NCI-H2107 treated with DMSO at 0.1 percent for 48 hours (cell line): ENCODE measurements around the gene SLC38A8.

Source experiments
- DNase-seq: peaks from one replicate; lab custom pipeline; 2025; ENCODE audit not compliant: unreplicated experiment; lab: John Stamatoyannopoulos, UW

The SLC38A8 gene

GRCh38 chr16:84003038-84003437 lies 39.6 kb downstream of the SLC38A8 start:
- no peak for DNase-seq

- DNase-seq: no peak
Observed at GRCh38 chr16:84001726-84002125, 40.9 kb downstream of the SLC38A8 start.

- no peak for DNase-seq
Observed at GRCh38 chr16:84000989-84001642, 41.5 kb downstream of the SLC38A8 start.

GRCh38 chr16:83998091-83998490 lies 44.5 kb downstream of the SLC38A8 start:
- DNase-seq: no peak

- DNase-seq: no peak
Observed at GRCh38 chr16:83996481-83997252, 45.9 kb downstream of the SLC38A8 start.

GRCh38 chr16:83995754-83996153 lies 46.8 kb downstream of the SLC38A8 start:
- peak; percentile 42 for DNase-seq

- DNase-seq: no peak
Observed at GRCh38 chr16:83994703-83995102, 47.9 kb downstream of the SLC38A8 start.

GRCh38 chr16:83994087-83994486 lies 48.5 kb downstream of the SLC38A8 start:
- DNase-seq: no peak

- no peak for DNase-seq
Observed at GRCh38 chr16:83992624-83993023, 50.0 kb downstream of the SLC38A8 start.

GRCh38 chr16:83990492-83990891 lies 52.1 kb downstream of the SLC38A8 start:
- DNase-seq: no peak

GRCh38 chr16:83989300-83989699 lies 53.3 kb downstream of the SLC38A8 start:
- peak; percentile 15 for DNase-seq

- no peak for DNase-seq
Observed at GRCh38 chr16:83983491-83983890, 59.1 kb downstream of the SLC38A8 start.

- no peak for DNase-seq
Observed at GRCh38 chr16:83981799-83982198, 60.8 kb downstream of the SLC38A8 start.

- DNase-seq: no peak
Observed at GRCh38 chr16:83980794-83981193, 61.8 kb downstream of the SLC38A8 start.

GRCh38 chr16:83979441-83979840 lies 63.2 kb downstream of the SLC38A8 start:
- no peak for DNase-seq

- DNase-seq: no peak
Observed at GRCh38 chr16:83978401-83978904, 64.1 kb downstream of the SLC38A8 start.

GRCh38 chr16:83977056-83977815 lies 65.4 kb downstream of the SLC38A8 start:
- no peak for DNase-seq

- no peak for DNase-seq
Observed at GRCh38 chr16:83975590-83976260, 66.9 kb downstream of the SLC38A8 start.

GRCh38 chr16:83974475-83974874 lies 68.1 kb downstream of the SLC38A8 start:
- DNase-seq: no peak

GRCh38 chr16:83973581-83974385 lies 68.8 kb downstream of the SLC38A8 start:
- no peak for DNase-seq
